ENCODE results near the gene GM2A.

Gene GM2A

GRCh38 chr5:151284392-151284967 is 31.5 kb downstream of the GM2A start:
- TF ChIP-seq CTCF (IDR thresholded peaks at IDR 0.05; ENCODE audit: borderline replicate concordance, insufficient read depth, low read depth, low read length), result peak; percentile 50; the same call in 1 of the 2 replicates
- H3K4me3 ChIP-seq (ENCODE audit: low read depth, low read length), result no peak overlapping the region

GRCh38 chr5:151285683-151286082 is 32.7 kb downstream of the GM2A start:
- TF ChIP-seq CTCF (IDR thresholded peaks at IDR 0.05; ENCODE audit: borderline replicate concordance, insufficient read depth, low read depth, low read length), result no peak
- no peak overlapping the region for H3K4me3 ChIP-seq (ENCODE audit: low read depth, low read length)

GRCh38 chr5:151286246-151286645 is 33.3 kb downstream of the GM2A start:
- H3K4me3 ChIP-seq (ENCODE audit: low read depth, low read length), result no peak overlapping the region
- TF ChIP-seq CTCF (IDR thresholded peaks at IDR 0.05; ENCODE audit: borderline replicate concordance, insufficient read depth, low read depth, low read length), result no peak

- H3K4me3 ChIP-seq (ENCODE audit: low read depth, low read length), result no peak overlapping the region
- peak; percentile 13; the same call in 1 of the 2 replicates for TF ChIP-seq CTCF (IDR thresholded peaks at IDR 0.05; ENCODE audit: borderline replicate concordance, insufficient read depth, low read depth, low read length)
Measured at GRCh38 chr5:151288180-151288579, 35.2 kb downstream of the GM2A start.

GRCh38 chr5:151293624-151294023 is 40.6 kb downstream of the GM2A start:
- no peak for TF ChIP-seq CTCF (IDR thresholded peaks at IDR 0.05; ENCODE audit: borderline replicate concordance, insufficient read depth, low read depth, low read length)
- H3K4me3 ChIP-seq (ENCODE audit: low read depth, low read length), result no peak overlapping the region

- no peak for TF ChIP-seq CTCF (IDR thresholded peaks at IDR 0.05; ENCODE audit: borderline replicate concordance, insufficient read depth, low read depth, low read length)
- no peak overlapping the region for H3K4me3 ChIP-seq (ENCODE audit: low read depth, low read length)
Measured at GRCh38 chr5:151295138-151295537, 42.2 kb downstream of the GM2A start.

GRCh38 chr5:151295791-151296477 is 42.9 kb downstream of the GM2A start:
- no peak overlapping the region for H3K4me3 ChIP-seq (ENCODE audit: low read depth, low read length)
- no peak for TF ChIP-seq CTCF (IDR thresholded peaks at IDR 0.05; ENCODE audit: borderline replicate concordance, insufficient read depth, low read depth, low read length)

All from GM12875 (cell line).